Astrocyte (in vitro differentiated cells and primary cell): ENCODE data around the gene ME3.

ENCODE experiments used
- CTCF ChIP-seq: IDR thresholded peaks from 2 replicates; pipeline ENCODE4 v1.5.1; 2011; ENCODE audit warnings: low read depth, mild to moderate bottlenecking, inconsistent platforms, low read length, moderate library complexity; ENCODE audit not compliant: insufficient read depth
- EZH2 ChIP-seq: IDR thresholded peaks from 2 replicates; pipeline ENCODE4 v1.6.1; 2012; ENCODE audit warnings: mild to moderate bottlenecking, low read length, inconsistent platforms; ENCODE audit not compliant: insufficient read depth

GRCh38 chr11:86416494-86416893 is 255.9 kb downstream of the ME3 start:
- TF ChIP-seq CTCF (no peak), EZH2 (no peak)
